Testis (tissue), 3 donors: Measurements from ENCODE around the gene BRD4. TPM values are rescaled to one million over a fixed set of nuclear protein-coding genes. Genes with fewer than 3 reads are reported as not detected.

Source experiments
- DNase-seq: peaks from one replicate; pipeline ENCODE4 v3.0.0-alpha.2; 2019
- H3K27ac ChIP-seq, 2 donors: fragments of 200-600 bp; sonication (generic); one replicate each; pipeline ENCODE4 v1.5.1; 2019
- H3K27me3 ChIP-seq: fragments of 200-600 bp; sonication (generic); one replicate; pipeline ENCODE4 v1.5.1; 2019
- H3K36me3 ChIP-seq: fragments of 200-600 bp; sonication (generic); one replicate; pipeline ENCODE4 v1.5.1; 2017; ENCODE audit warnings: low read depth; ENCODE audit errors: missing control alignments
- H3K4me1 ChIP-seq: fragments of 200-600 bp; sonication (generic); one replicate; pipeline ENCODE4 v1.5.1; 2019
- H3K4me3 ChIP-seq, 2 donors: fragments of 200-600 bp; sonication (generic); one replicate each; pipeline ENCODE4 v1.5.1; 2017 to 2019
- H3K9me3 ChIP-seq: fragments of 200-600 bp; sonication (generic); one replicate; pipeline ENCODE4 v1.5.1; 2017
- POLR2A ChIP-seq: fragments of 450-650 bp; IDR thresholded peaks from one replicate; pipeline ENCODE4 v1.6.1; 2017; ENCODE audit warnings: antibody characterized with exemption, mild to moderate bottlenecking, moderate library complexity
- WGBS, 2 donors: methylation state at CpG; one replicate each; pipeline ENCODE4 v1.1.5; 2018; 5-methylcytosine and 5-hydroxymethylcytosine counted together
- intact Hi-C: fragments of 100-400 bp; cut with DNase I; formaldehyde crosslinking; loops from one replicate; pipeline ENCODE4 v1.15.1; 2023; ENCODE audit warnings: low total_unique reads
- polyA plus RNA-seq: library from polyadenylated mRNA; stranded (reverse); fragments of 350-450 nt; fragmentation: Illumina TruSeq; extraction: RNeasy Lipid Tissue Mini Kit (QIAGEN cat#74804); gene quantifications from one replicate; pipeline ENCODE4 v1.2.3, GENCODE V29; 2014; ENCODE audit warnings: low read depth, low replicate concordance; ENCODE audit not compliant: insufficient read depth
- total RNA-seq, 2 donors: library from RNA; depleted of rRNA; stranded (reverse); fragments of >200 nt; gene quantifications; one replicate each; pipeline ENCODE4 v1.2.3, GENCODE V29; 2016
- TF ChIP-seq, protein P1 (sequence below), 3 experiments: fragments of 450-650 bp in 2 of 3; fragments of 200-600 bp in 1 of 3; sonication (generic) in 1 of 3; IDR thresholded peaks; one replicate each; pipeline ENCODE4 v1.5.1; 2016 to 2019; ENCODE audit warnings: antibody characterized with exemption in 3 of 3, mild to moderate bottlenecking in 2 of 3, moderate library complexity in 1 of 3

Gene BRD4
- total and polyA plus RNA-seq, 3 donors from 2014 or later = 59.2 to 109 (median 106) TPM

DNA sequence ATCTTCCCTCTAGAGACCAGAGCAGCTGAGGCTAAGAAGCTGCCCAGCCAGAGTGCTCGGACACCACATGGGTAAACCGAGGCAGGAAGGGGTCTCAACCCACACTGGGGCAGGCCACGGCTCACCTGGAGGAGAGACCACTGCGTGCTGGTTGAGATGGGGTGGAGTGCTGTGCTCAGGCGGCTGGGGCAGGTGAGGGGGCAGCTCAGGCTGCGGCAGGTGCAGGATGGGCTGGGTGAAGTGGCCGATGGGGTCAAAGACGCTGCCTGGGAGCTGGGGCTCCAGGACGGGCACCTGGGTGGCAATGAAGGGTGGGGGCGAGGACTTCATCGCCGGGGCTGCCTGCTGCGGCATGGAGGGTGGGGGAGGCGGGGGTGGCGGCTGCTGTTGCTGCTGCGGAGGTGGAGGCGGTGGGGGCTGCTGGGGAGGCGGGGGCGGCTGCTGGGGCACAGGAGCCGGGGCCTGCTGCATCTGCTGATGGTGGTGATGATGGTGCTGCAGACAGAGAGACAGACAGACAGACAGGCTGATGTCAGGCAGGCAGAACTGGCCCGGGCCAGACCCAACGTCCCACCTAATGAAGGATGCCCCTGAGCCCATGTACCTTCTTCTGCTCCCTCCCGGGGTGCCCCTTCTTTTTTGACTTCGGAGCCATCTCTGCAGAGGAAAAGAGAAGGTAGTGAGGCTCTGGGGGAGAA is 88.1 kb downstream of the BRD4 start:
- H3K36me3 ChIP-seq = peaks cover 3% of the 10 kb centered on the region
- H3K27ac ChIP-seq = no peak overlapping the region
- TF ChIP-seq, protein P1, sequence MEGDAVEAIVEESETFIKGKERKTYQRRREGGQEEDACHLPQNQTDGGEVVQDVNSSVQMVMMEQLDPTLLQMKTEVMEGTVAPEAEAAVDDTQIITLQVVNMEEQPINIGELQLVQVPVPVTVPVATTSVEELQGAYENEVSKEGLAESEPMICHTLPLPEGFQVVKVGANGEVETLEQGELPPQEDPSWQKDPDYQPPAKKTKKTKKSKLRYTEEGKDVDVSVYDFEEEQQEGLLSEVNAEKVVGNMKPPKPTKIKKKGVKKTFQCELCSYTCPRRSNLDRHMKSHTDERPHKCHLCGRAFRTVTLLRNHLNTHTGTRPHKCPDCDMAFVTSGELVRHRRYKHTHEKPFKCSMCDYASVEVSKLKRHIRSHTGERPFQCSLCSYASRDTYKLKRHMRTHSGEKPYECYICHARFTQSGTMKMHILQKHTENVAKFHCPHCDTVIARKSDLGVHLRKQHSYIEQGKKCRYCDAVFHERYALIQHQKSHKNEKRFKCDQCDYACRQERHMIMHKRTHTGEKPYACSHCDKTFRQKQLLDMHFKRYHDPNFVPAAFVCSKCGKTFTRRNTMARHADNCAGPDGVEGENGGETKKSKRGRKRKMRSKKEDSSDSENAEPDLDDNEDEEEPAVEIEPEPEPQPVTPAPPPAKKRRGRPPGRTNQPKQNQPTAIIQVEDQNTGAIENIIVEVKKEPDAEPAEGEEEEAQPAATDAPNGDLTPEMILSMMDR (IDR thresholded peaks at IDR 0.05) = no peak
- no peak for TF ChIP-seq POLR2A
- H3K27me3 ChIP-seq = no peaks in the 10 kb centered on the region
- no peak for DNase-seq
- intact Hi-C loops = no loop called here
- H3K9me3 ChIP-seq = no peaks in the 10 kb centered on the region
- no peak overlapping the region for H3K4me3 ChIP-seq
- 82 to 85% methylated on average over 21 to 24 of the region's 24 CpGs for WGBS, 2 donors
- H3K4me1 ChIP-seq = peaks cover 29% of the 10 kb centered on the region

DNA sequence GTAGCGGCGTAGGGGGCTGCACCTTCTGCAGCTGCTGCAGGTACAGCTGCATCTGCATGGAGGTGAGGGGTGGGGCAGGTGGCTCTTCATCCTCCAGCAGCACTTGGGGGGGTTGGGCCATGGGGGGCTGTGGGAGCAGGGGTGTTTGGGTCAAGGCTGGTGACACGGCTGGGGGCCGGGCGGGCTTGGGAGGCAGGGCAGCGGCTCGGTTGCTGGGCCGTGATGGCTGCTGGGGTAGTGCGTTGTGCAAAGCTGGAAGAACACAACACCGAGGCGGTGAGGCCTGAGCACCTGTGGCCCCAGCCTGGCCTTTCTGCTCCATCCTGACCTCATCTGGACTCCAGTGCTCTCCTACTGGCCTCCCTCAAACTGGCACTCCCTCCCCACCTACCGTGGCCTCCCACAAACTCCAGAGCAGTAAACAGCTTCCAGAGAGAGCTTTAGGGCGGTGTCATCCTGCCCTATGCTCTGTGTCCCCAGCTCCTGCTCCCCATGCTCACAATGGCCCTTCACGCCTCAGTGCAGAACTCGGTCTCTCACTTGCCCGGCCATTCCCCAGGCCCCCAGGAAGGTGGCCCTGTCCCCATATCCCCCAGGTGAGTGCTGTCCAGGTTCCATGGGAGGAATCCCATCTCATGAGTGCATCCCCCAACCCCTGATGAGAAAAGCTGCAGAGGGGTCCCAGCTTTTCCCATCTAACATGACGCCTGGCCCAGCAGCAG is 88.9 kb downstream of the BRD4 start:
- Histone ChIP-seq H3K27ac (no peak overlapping the region), H3K36me3 (peaks cover 7% of the 10 kb centered on the region), H3K27me3 (no peaks in the 10 kb centered on the region), H3K4me3 (no peak overlapping the region), H3K4me1 (peaks cover 21% of the 10 kb centered on the region), H3K9me3 (no peaks in the 10 kb centered on the region)
- no peak for DNase-seq
- TF ChIP-seq, protein P1 (IDR thresholded peaks at IDR 0.05) = no peak
- no peak for TF ChIP-seq POLR2A
- intact Hi-C loops = no loop called here
- 87 to 93% methylated on average over 13 to 16 of the region's 17 CpGs for WGBS, 2 donors

DNA sequence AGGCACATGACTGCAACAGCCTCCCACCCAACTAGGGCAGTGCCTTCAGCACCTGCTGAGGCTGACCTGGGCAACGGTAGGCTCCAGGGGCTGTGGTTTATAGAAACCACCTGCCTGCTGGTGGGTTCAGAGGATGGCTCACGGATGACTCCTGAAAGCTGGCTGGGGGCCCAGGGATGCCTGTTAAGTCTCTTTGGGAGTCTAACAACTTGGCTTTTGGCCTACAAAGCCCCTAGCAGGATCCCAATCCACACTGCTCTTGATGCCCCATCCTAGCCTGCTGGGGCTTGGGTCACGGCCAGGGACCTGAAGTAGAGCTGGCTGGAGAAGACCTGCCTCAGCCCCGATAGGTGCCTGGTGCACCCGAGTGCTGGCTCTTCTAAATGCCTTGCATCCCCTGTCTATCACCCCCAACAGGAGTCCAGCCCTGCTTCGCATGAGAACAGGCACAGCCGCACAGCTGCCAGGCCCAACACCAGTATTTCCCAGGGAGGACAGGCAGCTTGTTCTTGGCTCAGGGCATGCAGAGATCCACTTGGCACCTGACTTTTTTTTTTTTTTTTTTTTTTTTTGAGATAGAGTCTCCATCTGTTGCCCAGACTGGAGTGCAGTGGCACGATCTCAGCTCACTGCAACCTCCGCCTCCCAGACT is 91.0 kb downstream of the BRD4 start:
- H3K4me1 ChIP-seq = peaks cover under 1% of the 10 kb centered on the region
- no peak overlapping the region for H3K4me3 ChIP-seq
- intact Hi-C loops = no loop called here
- H3K27ac ChIP-seq = no peak overlapping the region
- WGBS, 2 donors = 79 to 87% methylated on average over 9 of the region's 9 CpGs
- H3K36me3 ChIP-seq = peaks cover 7% of the 10 kb centered on the region
- H3K9me3 ChIP-seq = no peaks in the 10 kb centered on the region
- no peaks in the 10 kb centered on the region for H3K27me3 ChIP-seq
- TF ChIP-seq POLR2A = no peak
- TF ChIP-seq, protein P1 (IDR thresholded peaks at IDR 0.05) = no peak
- no peak for DNase-seq

DNA sequence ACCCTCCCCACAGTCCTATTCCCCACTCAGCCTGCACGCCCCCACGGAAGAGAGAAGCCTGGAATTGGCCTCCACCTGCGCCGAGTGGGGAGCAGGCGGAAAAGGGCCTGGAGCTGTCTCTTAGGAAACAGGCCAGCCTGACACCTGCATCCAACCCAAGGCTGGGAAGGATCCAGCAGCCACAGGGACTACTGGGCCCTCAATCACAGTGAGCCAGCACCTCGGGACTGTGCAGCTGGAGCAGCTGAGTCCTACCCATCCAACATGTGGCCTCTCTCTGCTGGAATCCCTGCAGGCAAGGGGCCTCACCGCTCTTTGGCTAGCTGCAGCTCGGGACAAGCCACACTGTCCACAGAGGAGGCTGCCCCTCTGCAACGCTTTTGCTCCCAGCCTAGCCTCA is 91.8 kb downstream of the BRD4 start:
- no peaks in the 10 kb centered on the region for H3K27me3 ChIP-seq
- H3K4me1 ChIP-seq = no peaks in the 10 kb centered on the region
- no peak for DNase-seq
- WGBS, 2 donors = 89 to 100% methylated on average over 1 to 9 of the region's 9 CpGs
- H3K9me3 ChIP-seq = no peaks in the 10 kb centered on the region
- TF ChIP-seq, protein P1 (IDR thresholded peaks at IDR 0.05) = no peak
- no peak overlapping the region for H3K27ac ChIP-seq
- intact Hi-C loops = no loop called here
- H3K4me3 ChIP-seq = no peak overlapping the region
- peaks cover 7% of the 10 kb centered on the region for H3K36me3 ChIP-seq
